T follicular helper cell (primary cell): ENCODE measurements around the gene NALCN.

Experiments used
- DNase-seq: peaks from one replicate; pipeline ENCODE4 v3.0.0-alpha.2; 2020; ENCODE audit warnings: low read depth

Gene NALCN

DNA sequence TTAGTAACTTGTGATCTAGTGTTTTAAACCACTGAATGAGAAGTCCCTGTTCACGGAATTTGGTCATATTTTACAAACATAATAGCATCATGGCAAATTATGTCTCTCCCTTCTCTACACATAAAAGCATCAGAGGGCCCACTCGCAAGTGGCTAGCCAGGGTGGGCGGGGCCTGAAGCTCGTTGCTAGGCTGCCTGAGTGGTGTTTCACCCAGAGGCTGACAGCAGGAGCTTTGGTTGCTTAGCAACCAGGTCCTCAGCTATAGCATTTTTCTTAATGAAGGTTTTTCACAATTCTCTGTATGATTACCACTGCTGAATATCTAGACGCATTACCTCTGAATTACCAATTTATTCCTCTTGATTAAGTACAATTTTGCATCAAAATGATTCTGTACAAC is 126.5 kb downstream of the NALCN start:
- no peak for DNase-seq

DNA sequence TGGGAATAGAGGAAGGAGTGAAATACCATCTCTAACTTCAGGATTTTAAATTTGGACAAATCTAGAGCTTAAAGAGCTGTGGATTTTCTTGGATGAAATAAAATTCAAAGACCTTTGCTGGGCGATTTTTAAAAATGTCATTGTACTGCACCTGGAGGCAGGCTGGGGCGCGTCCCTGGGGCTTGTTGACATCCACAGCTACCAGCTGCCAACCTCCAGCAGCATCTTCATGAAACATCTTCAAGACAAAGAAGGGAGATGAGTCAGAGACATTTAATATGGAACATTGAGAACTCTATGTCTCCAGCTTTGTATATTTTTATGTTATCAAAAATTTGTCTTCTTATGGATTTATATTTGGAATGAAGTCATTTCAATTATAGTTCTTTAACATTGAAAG is 132.5 kb downstream of the NALCN start:
- no peak for DNase-seq

DNA sequence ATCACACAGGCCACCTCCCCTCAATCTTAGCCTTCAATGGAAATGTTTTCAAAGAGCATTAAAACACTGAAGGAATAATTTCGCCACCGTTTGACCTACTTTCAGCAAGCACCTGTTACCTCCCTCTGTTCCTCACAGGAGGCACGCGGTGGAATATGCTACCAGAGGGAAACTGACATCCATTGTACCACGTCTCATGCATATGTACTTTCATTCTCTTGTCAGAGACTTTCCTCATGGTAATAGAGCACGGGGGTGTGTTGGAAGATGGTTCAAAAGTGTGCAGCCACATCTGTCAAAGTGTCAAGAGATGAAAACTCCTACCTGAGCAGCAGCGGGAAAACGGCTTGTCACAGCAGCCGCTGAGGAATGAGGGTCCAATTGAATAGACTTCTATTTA is 143.4 kb downstream of the NALCN start:
- DNase-seq = no peak

DNA sequence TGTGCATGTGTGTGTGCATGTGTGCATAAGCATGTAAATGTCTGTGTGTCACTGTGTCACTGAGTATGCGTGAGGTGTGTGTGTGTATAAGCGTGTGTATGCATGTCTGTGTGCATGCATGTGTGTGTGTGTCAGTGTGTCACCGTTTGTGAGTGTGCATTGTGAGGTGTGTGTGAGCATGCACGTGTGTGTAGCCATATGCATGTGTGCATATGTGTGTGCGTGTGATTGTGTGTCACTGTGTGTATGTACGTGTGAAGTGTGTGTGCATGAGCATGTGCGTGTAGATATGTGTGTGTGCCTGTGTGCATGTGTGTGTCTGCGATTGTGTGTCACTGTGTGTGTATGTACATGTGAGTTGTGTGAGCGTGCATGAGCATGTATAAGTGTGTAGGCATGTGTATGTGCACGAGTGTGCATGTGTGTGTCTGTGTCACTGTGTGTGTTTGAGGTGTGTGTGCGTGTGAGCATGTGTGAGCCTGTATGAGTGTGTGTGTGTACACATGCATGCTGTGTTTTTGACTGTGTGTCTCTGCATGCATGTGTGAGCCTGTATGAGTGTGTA is 144.5 kb downstream of the NALCN start:
- DNase-seq = no peak

DNA sequence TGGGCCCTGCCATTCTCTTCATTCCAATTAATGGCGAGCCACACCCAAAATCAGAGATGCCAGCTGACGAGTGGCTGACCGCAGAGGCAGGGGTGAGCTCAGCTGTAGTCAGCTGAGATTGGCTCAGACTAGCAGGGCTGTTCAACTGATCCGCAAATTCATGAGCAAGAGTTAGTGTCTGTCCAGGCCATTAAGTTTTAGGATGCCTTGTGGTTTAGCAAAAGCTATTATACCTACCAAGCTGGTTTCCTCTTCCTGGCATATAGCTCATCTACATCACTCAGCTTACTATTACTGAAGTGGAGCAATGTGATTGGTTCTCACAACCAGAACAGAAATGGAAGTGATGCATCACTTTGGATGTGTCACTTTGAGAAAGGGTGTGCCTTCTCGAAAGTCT is 148.7 kb downstream of the NALCN start:
- DNase-seq = no peak

DNA sequence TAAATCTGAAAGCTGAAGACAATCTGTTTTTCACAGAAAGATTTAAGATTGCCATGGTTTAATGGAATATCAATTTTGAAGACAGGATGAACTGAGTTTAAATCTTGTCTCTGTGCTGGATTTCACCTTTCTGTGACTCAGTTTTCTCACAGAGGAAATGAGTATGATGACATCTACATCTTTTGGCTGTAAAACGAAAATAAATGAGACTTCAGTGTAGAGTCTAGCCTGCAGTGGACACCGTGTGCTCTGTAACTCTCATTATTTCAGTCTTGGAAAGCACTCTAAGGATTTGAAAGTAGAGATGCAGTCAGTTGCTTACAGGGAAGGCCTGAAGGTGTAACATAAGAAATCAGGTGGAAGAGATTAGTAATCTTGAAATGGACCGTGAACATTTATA is 150.4 kb downstream of the NALCN start:
- DNase-seq = no peak

DNA sequence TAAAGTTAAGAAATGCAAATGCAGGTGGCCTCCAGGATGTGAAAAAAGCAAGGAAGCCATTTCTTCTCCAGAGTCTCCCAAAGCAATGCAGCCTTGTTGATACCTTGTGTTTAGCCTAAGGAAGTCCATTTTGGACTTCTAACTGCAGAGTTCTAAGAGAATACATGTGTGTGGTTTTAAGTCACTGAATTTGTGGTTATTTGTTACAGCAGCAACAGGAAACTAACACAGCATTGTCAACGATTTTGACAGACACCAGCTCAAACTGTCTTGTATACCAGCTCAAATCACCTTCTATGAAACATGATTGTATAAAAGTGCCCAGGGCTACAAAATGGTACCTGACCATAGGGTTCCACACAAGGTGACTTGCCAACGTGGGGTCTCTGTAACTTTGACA is 151.4 kb downstream of the NALCN start:
- no peak for DNase-seq

DNA sequence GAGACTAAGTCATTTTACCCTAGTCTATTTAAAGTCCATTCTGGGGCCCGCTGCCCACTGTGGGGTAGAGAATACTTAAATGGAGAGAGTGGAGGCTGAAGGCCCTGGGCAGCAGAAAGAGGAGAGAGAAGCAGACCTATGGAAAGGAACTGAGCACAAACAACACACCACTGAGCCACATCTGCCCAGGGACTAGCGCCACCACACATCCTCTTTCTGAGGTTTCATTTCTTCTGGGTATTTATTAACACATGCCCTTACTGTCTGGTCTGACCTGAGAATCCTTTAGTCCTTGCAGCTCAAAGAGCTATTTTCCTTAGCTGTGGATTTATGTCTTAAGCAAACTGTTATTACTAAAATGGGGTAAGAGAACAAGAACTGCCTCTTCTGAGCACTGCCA is 154.0 kb downstream of the NALCN start:
- DNase-seq = no peak

DNA sequence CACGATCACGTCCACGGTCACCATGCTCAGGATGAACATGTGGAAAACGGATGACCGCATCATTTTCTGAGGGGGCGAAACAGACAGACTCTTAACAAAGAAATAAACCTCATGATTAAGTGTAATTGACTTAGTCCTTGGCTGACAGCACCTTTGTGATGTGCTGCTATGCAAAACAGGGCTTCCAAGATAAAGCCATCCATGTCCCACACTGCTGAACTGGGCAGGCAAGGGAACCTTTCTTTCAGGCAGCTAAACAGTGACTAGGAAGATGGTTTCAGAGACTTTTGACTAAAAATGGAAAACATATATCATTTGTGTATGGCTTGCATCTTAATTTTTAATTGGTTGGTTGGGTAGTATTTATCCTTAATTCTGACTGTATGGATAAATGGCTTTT is 157.8 kb downstream of the NALCN start:
- no peak for DNase-seq

DNA sequence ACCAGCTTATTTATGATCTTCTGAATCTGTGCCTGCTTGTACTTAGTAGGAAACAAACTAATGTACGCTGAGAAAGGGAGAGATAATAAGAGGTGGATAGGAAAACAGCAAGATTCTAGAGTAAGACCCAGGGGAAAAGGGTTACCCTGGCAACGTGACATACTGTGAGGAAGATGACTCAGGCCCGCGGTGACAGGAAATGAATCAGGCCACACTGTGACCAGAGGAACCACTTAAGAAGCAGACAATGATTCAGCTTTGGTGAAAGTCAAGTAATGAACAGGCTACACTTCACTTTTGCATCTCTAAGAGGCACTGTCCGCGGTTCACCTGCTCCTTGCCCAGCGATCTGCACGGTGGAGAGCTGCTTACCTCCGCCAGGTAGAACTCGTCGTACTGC is 158.2 kb downstream of the NALCN start:
- no peak for DNase-seq

DNA sequence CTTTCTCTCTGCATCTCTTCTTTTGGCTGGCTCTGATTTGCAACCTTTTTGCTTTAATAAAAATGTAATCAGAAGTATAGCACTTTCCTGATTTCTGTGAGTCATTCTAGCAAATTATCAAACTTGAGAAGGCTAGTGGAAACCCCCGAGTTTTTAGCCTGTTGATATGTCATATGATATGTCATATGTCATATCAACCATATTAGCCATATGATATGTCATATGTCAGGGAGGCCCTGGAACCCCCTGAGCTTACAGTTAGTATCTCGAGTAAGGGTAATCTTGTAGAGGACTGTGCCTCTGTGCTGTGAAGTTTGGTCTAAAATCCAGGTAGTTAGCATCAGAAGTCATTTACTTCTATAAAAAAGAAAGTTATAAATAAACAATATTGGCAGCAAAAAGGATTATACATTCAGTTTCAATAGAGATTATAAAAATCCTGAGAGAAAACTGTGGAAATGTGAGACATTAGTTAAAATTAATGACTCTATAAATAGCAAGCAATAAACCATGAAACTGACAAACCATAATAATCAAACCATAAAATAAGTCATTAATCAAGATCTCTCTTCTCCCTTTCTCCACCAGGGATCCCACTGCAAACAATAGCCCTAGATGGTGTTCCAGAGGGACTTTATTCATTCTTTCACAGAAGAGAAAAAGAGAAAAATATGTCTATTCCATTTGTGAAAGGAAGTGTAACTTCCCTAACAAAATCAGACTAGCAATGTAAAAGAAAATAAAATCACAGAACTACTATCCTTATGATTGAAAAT is 167.4 kb downstream of the NALCN start:
- DNase-seq = no peak

DNA sequence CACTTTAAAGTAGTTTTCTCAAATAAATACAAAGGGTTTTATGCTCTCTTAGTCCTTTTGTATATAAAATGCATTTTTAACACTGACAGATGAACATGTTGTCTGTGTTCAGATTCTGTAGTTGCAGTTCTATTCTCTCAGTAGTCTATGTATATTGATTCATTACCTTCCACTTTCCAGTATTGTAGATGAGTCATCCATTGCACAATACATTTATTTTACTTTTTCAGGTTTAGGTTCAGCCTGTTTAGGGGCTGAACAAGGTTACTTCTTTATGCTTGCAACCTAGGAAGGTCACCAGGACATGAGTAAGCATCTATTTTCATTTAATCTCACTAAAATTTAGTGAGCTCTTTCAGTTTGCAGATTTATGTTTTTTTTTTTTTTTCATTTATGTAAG is 173.6 kb downstream of the NALCN start:
- DNase-seq = no peak

DNA sequence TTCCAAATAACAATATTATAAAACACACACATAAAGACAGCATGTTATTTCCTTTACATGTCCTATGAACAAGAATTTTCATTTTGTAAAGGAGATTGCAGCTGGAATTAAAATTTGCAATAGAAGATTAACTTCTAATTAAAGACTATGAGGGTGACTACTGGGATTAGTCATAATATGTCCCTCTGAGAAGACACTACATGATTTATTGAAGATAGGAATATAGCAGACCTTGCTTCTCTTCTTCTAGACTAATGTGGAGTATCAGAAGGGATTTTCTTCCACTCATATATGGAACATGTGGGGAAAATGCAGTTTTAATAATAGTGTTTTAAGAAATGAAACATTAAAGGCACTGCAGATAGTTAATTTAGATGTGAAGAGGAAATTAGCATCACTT is 177.8 kb downstream of the NALCN start:
- no peak for DNase-seq

DNA sequence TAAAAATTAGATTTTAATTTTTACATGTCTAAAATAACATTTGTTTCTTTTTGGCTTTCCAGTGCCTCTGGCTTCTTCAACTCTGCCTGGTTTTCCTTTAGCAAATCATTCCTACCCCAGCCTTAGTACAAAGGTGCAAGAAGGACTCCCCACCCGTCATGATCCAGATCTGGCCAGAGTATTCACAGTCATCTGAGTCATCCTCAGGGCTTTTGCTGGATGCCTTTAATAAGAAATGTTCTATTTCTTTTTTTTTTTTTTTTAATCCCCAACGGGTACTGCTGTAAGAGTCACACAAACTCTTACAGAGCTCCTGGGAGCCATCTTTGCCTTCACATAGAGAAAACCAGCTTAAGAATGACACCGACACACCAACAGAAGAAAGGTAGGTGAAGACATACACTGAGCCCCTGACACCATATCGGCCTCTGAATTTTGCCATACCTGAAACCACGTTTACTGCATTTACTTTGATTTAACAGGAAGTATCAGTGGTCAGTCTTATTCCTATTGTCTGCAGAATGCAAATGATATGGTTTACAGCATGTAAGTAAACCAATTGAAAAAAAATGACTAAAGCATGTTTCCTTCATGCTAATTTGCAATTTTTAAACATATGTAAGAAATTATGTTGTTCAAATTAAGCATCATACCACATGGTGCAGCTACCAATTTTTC is 184.4 kb downstream of the NALCN start:
- DNase-seq = no peak

DNA sequence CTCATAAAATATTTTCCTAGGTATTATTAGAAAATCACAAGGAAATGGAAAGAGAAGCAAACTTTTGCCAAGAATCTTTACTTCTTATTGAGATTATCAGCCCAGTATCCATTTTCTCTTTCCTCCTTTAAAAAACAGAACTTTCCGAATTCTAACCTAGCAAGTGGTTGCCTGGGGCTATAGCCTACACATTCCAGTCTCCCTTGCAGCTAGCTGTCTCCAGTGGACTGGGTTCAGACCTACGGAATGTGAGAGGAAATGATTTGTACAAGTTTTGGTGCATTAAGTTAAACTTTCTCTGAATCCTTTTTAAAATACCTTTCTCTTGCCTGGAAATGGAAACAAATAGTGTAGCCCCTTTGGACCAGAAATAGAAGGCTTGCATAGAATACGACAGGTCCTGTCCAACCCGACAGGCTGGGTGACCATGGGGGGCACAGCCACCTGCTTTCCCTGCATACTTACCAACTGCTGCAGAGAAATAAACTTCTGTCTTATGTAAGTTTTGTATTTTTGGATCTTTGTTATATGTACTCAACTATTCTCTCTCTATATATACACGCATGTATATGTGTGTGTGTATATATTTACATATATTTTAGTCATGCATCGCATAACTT is 185.9 kb downstream of the NALCN start:
- DNase-seq = no peak

DNA sequence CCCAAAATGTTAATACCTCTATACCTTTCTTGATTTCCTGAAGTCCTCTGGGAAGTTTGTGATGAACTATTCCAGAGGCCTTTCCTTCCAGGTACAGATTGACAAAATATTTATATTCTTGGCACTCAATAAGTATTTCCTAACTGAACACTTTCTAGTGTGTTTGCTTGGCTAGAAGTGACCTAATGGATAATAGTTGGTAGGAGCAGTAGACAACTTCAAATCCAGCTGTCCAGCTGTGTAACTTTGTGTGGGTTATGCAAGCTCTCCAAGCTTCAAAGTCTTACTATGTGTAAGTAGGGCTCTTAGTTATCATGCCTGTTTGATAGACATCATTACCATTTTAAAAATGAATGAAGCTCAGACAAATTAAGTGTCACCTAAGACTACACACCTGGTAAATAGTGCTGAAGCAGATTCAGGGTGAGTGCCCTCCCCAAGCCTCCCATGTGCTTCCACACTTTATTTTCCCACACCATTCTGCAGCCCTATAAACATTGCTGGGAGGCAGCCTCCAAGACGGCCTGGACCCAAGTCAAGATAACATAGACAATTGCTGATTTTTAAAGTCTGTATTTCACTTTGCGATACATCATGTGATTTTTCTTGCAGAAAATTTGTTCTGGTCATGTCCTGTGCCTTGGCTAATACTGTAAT is 196.6 kb downstream of the NALCN start:
- DNase-seq = no peak

DNA sequence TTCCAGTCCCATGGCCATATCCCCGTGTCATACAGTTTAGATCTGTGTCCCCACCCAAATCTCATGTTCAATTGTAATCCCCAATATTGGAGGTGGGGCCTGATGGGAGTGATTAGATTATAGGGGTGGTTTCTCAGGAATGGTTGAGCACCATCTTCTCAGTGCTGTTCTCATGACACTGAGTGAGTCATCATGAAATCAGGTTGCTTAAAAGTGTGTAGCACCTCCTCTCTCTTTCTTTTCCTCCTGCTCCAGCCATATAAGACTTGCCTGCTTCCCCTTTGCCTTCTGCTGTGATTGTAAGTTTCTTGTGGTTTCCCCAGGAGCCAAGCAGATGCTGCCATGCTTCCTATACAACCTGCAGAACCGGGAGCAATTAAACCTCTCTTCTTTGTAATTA is 197.8 kb downstream of the NALCN start:
- DNase-seq = no peak

DNA sequence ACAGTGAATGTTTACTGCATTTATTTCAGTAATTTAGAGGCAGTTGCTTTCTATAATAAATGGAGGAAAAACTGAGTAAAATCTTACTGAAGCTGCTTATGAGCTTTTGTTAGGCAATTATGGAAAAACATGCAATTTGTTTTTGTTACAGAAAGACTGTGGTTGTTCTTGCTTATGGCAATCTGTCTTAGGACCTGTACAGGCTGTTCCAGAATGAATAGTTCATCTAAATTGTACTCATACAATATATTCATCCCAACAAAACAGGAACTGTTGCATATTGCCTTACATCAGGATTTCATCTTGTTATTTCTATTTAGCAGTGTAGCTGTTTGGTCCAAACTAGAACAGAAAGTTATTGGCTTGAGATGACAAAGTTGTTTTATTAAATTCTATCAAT is 199.2 kb downstream of the NALCN start:
- DNase-seq = no peak

DNA sequence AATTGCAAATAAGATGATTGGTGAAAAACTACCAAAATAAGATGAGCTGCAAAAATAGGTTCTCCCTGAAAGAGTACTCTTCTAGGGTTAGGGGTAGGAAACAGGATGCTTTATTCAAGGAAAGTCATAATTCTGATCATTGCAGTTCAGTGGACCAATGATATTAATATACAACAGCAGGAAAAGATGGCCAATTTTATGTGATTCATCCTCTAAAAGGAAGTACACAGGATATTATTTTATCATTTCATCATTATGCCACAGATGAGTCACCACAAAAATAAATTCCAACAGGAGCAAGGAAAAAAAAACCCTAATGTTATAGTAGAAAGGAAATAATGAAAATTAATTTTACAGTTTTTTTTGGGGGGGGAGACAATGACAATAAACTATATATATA is 205.0 kb downstream of the NALCN start:
- no peak for DNase-seq

DNA sequence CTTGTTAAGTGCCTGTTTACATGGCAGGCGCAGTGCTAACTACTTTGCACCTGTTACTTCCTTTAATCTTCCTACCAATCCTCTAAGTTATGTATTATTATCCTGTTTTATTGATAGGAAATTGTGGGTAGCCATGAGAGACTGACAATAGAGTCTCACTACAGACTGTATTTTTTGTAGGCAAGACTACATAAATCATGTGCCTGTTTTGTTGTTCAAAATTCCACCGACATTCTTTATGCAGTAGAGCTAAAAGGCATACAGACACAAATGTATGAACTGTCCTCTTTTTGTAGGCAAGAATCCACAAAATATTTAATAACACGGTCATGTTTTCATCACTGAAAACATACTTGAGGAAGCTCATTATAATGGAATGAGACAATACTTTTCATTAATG is 205.5 kb downstream of the NALCN start:
- DNase-seq = no peak

DNA sequence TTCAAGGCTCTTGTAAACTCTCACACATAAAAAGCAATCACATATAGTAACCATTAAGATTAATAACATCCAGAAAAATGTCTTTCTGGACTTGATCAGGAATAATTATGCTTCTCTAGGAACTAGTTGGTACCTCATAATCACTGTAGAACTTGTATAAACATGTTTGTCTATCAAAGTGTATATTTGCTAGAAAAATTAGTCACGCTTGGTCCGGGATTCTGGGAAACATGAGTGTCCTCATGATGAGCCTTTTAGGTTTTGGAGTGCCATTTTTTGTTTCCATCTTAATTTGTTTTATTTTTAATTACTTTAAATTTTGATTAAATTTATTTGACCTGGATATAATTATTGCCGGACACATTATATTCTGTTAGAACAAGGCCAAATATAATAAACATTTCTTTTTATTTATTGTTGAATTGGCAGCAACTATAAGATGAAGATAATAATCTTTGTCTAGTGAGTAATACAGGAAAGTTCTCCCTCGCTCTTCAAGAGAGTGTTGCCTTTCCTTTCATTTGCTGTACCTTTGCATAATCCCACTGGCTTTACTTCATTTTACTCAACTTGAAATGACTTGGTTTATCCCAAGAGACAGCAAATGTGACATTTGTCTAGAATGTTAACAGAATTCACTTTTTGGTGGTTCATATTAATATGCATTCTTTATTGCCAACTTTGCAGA is 207.0 kb downstream of the NALCN start:
- DNase-seq = no peak

DNA sequence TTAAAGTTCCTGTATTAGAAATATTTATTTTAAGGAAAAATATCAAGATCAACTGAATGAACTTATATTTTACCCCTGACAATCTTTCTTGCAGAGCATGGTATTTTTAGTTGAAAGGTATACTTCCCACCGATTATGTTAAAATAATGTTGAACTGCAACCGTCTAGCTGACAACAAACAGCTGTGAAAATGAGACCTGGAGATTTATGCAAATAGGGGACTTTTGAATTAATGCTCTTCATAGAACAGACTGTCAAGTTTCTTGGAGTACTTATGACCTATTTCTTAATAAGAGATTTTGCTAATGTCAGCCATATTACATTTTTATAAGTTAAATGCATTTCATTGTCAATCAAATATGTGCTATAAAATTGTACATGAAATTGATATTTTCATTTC is 210.9 kb downstream of the NALCN start:
- no peak for DNase-seq
